CD14-positive monocyte (primary cell): ENCODE results near the gene MAN1C1. TPM values are rescaled to one million over a fixed set of nuclear protein-coding genes. Genes with fewer than 3 reads are reported as not detected.
A peak's percentile ranks its signal among the peaks of the same experiment; 100 is the strongest.

Experiments
- DNase-seq, 3 donors: peaks; one replicate each; pipeline ENCODE4 v3.0.0-alpha.2; 2011 to 2022
- H2AFZ ChIP-seq: 2 replicates; pipeline ENCODE4 v1.6.0; 2012; ENCODE audit warnings: mild to moderate bottlenecking, low read depth, low read length, inconsistent platforms; ENCODE audit not compliant: insufficient read depth, poor library complexity, severe bottlenecking
- H3K27ac ChIP-seq, 2 donors: 1 replicate in 1 of 2; 2 replicates in 1 of 2; pipeline ENCODE4 v1.5.1; 2012 to 2013; ENCODE audit warnings: low read length in 2 of 2, control low read depth in 1 of 2, inconsistent platforms in 1 of 2, low read depth in 1 of 2, mild to moderate bottlenecking in 1 of 2
- H3K27me3 ChIP-seq, 2 donors: one replicate each; pipeline versions ENCODE4 v1.6.0 to v1.6.1; 2011 to 2013; ENCODE audit warnings: low read length in 2 of 2; ENCODE audit not compliant: control insufficient read depth in 2 of 2, insufficient read depth in 2 of 2
- H3K36me3 ChIP-seq, 2 donors: replicated peaks in 1 of 2; 1 replicate in 1 of 2; 2 replicates in 1 of 2; pipeline versions ENCODE4 v1.5.1 to v1.6.1; 2012 to 2013; ENCODE audit warnings: low read length in 2 of 2, control low read depth in 1 of 2, inconsistent platforms in 1 of 2, mild to moderate bottlenecking in 1 of 2; ENCODE audit not compliant: insufficient read depth in 2 of 2, control insufficient read depth in 1 of 2
- H3K4me1 ChIP-seq, 2 donors: 1 replicate in 1 of 2; 2 replicates in 1 of 2; pipeline versions ENCODE4 v1.5.1 to v1.6.1; 2012 to 2013; ENCODE audit warnings: low read length in 2 of 2, control low read depth in 1 of 2, inconsistent platforms in 1 of 2, mild to moderate bottlenecking in 1 of 2, moderate library complexity in 1 of 2; ENCODE audit not compliant: insufficient read depth in 2 of 2, control insufficient read depth in 1 of 2
- H3K4me2 ChIP-seq: replicated peaks from 2 replicates; pipeline ENCODE3; 2012; ENCODE audit warnings: low read length, moderate library complexity, mild to moderate bottlenecking; ENCODE audit not compliant: poor library complexity, severe bottlenecking; ENCODE audit errors: extremely low read depth
- H3K4me3 ChIP-seq, 3 experiments: fragments of 200-600 bp in 1 of 3; sonication (generic) in 1 of 3; replicated peaks in 1 of 3; 1 replicate in 2 of 3; 2 replicates in 1 of 3; pipeline ENCODE4 v1.5.1; 2011 to 2013; ENCODE audit warnings: low read length in 3 of 3, mild to moderate bottlenecking in 3 of 3, control low read depth in 2 of 3, low read depth in 2 of 3, inconsistent platforms in 1 of 3, moderate library complexity in 1 of 3
- H3K79me2 ChIP-seq: 2 replicates; pipeline ENCODE4 v1.6.0; 2012; ENCODE audit warnings: mild to moderate bottlenecking, control low read depth, inconsistent platforms, low read length, moderate library complexity; ENCODE audit not compliant: insufficient read depth
- H3K9ac ChIP-seq: 2 replicates; pipeline ENCODE4 v1.6.0; 2017; ENCODE audit warnings: low read length, mild to moderate bottlenecking; ENCODE audit not compliant: insufficient read depth, poor library complexity, severe bottlenecking
- H3K9me3 ChIP-seq, 2 donors: replicated peaks in 1 of 2; 1 replicate in 1 of 2; 2 replicates in 1 of 2; pipeline versions ENCODE4 v1.5.1 to v1.6.1; 2012 to 2013; ENCODE audit warnings: low read length in 2 of 2, control low read depth in 1 of 2; ENCODE audit not compliant: control insufficient read depth in 1 of 2, insufficient read depth in 1 of 2
- H4K20me1 ChIP-seq: 2 replicates; pipeline ENCODE4 v1.6.0; 2012; ENCODE audit warnings: mild to moderate bottlenecking, low read length, control low read depth, moderate library complexity; ENCODE audit not compliant: insufficient read depth
- H3K27ac Mint-ChIP-seq, 7 donors: one replicate each; pipeline ENCODE4 v1.8.0; 2020; ENCODE audit warnings: mild to moderate bottlenecking in 7 of 7, mixed read lengths in 7 of 7, moderate library complexity in 6 of 7, inconsistent platforms in 2 of 7
- H3K27me3 Mint-ChIP-seq, 3 donors: one replicate each; pipeline ENCODE4 v1.8.0; 2021 to 2022; ENCODE audit warnings: low read depth in 3 of 3, mild to moderate bottlenecking in 3 of 3, mixed read lengths in 3 of 3, moderate library complexity in 3 of 3, inconsistent platforms in 1 of 3
- H3K36me3 Mint-ChIP-seq, 2 donors: one replicate each; pipeline ENCODE4 v1.8.0; 2020; ENCODE audit warnings: mixed read lengths in 2 of 2, inconsistent platforms in 1 of 2, mild to moderate bottlenecking in 1 of 2
- H3K4me1 Mint-ChIP-seq: one replicate; pipeline ENCODE4 v1.8.0; 2020; ENCODE audit warnings: mild to moderate bottlenecking, mixed read lengths
- H3K4me3 Mint-ChIP-seq, 2 donors: one replicate each; pipeline ENCODE4 v1.8.0; 2020; ENCODE audit warnings: mild to moderate bottlenecking in 2 of 2, mixed read lengths in 2 of 2, moderate library complexity in 1 of 2
- H3K9me3 Mint-ChIP-seq, 7 donors: one replicate each; pipeline ENCODE4 v1.8.0; 2020 to 2022; ENCODE audit warnings: mixed read lengths in 7 of 7, mild to moderate bottlenecking in 6 of 7, moderate library complexity in 6 of 7, inconsistent platforms in 2 of 7
- WGBS: methylation state at CpG from one replicate; pipeline ENCODE4 v1.1.5; 2013; ENCODE audit warnings: missing lambda C conversion rate; ENCODE audit not compliant: insufficient coverage; 5-methylcytosine and 5-hydroxymethylcytosine counted together
- intact Hi-C, 2 donors: fragments of 100-400 bp; cut with micrococcal nuclease; formaldehyde crosslinking; loops; one replicate each; pipeline versions ENCODE4 v1.15.0 to v1.15.1; 2023
- polyA minus RNA-seq: library from RNA; depleted of rRNA, polyadenylated mRNA; stranded (reverse); fragments of >200 nt; gene quantifications from 2 replicates; pipeline ENCODE4 v1.2.3, GENCODE V29; 2012
- polyA plus RNA-seq, 3 donors: library from polyadenylated mRNA; depleted of rRNA in 1 of 3; unstranded in 2 of 3; stranded (reverse) in 1 of 3; fragments of 300-500 nt in 2 of 3; fragments of >200 nt in 1 of 3; fragmentation: Illumina TruSeq in 2 of 3; gene quantifications; 1 replicate in 2 of 3; 2 replicates in 1 of 3; pipeline ENCODE4 v1.2.3, GENCODE V29; 2012 to 2021
- total RNA-seq, 12 experiments: library from RNA in 1 of 12; stranded (reverse) in 1 of 12; fragments of 120-200 nt in 1 of 12; gene quantifications; one replicate each; pipeline ENCODE4 v1.2.4 and lab custom pipeline; 2013 to 2026; ENCODE audit warnings: mixed read lengths in 6 of 12, inconsistent platforms in 1 of 12
- TF ChIP-seq, protein P1 (sequence below): fragments of 200-600 bp; IDR thresholded peaks from one replicate; pipeline ENCODE4 v1.8.0; 2022; ENCODE audit warnings: antibody characterized with exemption, mild to moderate bottlenecking

The MAN1C1 gene
- 6.4 TPM for total RNA-seq (2013)
- polyA plus RNA-seq (1 to 10 TPM; 1.2 to 7.2 (median 1.7) TPM), polyA minus RNA-seq (5.3 and 8.4 TPM in 2 replicates), total RNA-seq (lab: John Stamatoyannopoulos, UW) (2.5 to 12.6 (median 9.3) reads per million in 11 experiments)

DNA sequence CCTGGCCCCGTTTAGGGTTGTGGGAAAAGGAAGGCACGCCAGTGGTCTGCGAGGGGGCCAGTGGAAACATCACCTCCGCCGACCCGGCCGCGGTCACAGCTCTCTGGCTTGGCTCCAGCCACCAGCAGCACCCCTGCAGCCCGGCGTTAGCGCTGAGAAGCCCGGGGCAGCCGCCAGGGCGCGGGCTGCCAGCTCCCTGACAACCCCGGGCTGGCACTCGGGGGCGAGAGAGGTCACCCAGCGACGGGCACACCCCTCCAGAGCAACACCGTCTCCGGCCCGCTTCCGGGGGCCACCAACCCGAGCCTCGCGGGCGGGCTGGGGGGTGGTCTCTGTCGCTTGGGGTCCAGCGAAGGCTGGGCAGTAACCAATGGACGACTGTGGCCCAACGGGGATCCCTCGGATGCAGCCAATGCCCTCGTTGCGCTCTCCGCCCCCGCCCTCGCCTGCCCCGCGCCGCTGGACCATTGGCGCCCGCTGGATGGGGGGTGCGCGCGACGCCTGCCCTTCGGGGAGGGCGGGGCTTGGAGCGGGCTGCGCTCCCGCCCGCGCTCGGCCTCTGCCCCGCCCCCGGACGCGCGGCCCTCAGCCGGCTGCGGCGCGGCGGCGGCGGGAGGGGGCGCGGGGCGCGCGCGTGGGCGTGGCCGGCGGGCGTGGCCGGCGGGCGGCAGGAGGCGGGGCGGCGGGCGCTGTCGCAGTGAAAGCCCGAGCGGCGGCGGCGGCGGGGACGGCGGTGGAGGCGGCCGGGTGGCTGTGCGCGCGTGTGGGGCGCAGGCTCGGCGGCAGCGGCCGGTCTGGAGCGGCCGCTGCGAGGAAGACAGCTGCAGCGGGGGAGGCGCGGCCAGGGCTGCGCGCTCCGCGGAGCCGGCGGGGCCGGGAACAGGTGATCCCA lies at the start of gene MAN1C1:
Gene MAN1C1, plus strand, starts transcription at position 697 of the 892 bp plus-strand sequence. CDS start 1,007 bp downstream, outside the sequence.
- Histone ChIP-seq H3K27ac (peak within 1 kb of the TSS in 1 of 2 donors; percentile 17), H3K4me2 (peak within 1 kb of the TSS; percentile 99), H3K9me3 (no peaks in the 10 kb centered on the region), H3K4me1 (peaks cover 33 to 48% of the 10 kb centered on the region in 2 donors), H3K4me3 (peak within 1 kb of the TSS; percentile 61 to 90 (median 77)), H3K27me3 (peaks cover 7 to 13% of the 10 kb centered on the region in 2 donors), H2AFZ (peak within 1 kb of the TSS; percentile 92), H3K36me3 (no peaks in the 10 kb centered on the region), H4K20me1 (peaks cover 24% of the 10 kb centered on the region), H3K79me2 (peaks cover 4% of the 10 kb centered on the region), H3K9ac (peak within 1 kb of the TSS; percentile 67)
- peaks cover 0 to 12% of the 10 kb centered on the region in 2 donors for H3K36me3 Mint-ChIP-seq
- H3K4me1 Mint-ChIP-seq, result peaks cover 43% of the 10 kb centered on the region
- intact Hi-C loops, result loop anchor here (10.0 kb wide), 2 partner anchors 72 to 188 kb away; partner anchors contain the start of genes SELENON (in 2 of the 2) and LDLRAP1 (in 1 of the 2)
- H3K27me3 Mint-ChIP-seq, result peaks cover 15 to 39% (median 21%) of the 10 kb centered on the region in 3 donors
- H3K9me3 Mint-ChIP-seq, result peaks cover 0 to 1% (median 0%) of the 10 kb centered on the region in 7 donors
- WGBS, result under 1% methylated on average over 111 of the region's 116 CpGs
- DNase-seq, result peak; percentile 84 to 90 (median 87)
- TF ChIP-seq, protein P1, sequence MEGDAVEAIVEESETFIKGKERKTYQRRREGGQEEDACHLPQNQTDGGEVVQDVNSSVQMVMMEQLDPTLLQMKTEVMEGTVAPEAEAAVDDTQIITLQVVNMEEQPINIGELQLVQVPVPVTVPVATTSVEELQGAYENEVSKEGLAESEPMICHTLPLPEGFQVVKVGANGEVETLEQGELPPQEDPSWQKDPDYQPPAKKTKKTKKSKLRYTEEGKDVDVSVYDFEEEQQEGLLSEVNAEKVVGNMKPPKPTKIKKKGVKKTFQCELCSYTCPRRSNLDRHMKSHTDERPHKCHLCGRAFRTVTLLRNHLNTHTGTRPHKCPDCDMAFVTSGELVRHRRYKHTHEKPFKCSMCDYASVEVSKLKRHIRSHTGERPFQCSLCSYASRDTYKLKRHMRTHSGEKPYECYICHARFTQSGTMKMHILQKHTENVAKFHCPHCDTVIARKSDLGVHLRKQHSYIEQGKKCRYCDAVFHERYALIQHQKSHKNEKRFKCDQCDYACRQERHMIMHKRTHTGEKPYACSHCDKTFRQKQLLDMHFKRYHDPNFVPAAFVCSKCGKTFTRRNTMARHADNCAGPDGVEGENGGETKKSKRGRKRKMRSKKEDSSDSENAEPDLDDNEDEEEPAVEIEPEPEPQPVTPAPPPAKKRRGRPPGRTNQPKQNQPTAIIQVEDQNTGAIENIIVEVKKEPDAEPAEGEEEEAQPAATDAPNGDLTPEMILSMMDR, result peak; percentile 33
- peak within 1 kb of the TSS; percentile 82 to 89 for H3K4me3 Mint-ChIP-seq
- H3K27ac Mint-ChIP-seq, result peak within 1 kb of the TSS in 1 of 7 donors; percentile 67

DNA sequence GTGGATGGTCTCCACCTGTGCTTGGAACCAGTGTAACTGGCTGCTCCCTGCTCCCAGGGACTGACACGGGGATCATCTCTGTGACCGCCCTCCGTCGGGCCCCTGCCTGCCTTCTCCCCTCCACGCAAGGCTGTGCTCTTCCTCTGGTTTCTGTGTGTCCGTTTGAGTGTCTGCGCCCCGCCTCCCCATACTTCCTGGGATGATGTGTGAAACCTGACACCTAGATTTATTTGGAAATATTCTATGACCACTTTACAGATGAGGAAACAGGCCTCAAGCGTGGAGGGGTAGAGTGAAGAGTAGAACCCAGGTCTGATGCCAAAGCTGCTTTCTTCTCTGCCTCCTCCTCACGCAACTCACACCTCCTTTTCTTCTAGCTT lies 48.9 kb upstream of the MAN1C1 start:
- peaks cover 6% of the 10 kb centered on the region for H3K4me1 Mint-ChIP-seq
- Histone ChIP-seq H2AFZ (no peak overlapping the region), H3K27me3 (no peaks in the 10 kb centered on the region), H3K4me1 (peaks cover 0 to 1% of the 10 kb centered on the region in 2 donors), H3K4me2 (no peak overlapping the region), H3K9me3 (no peaks in the 10 kb centered on the region), H3K79me2 (no peaks in the 10 kb centered on the region), H3K4me3 (no peak overlapping the region), H4K20me1 (no peaks in the 10 kb centered on the region), H3K27ac (no peak overlapping the region), H3K36me3 (peaks cover 14 to 43% of the 10 kb centered on the region in 2 donors), H3K9ac (no peak overlapping the region)
- H3K4me3 Mint-ChIP-seq, result no peak overlapping the region
- peaks cover 36 to 51% of the 10 kb centered on the region in 2 donors for H3K36me3 Mint-ChIP-seq
- intact Hi-C loops, result no loop called here
- TF ChIP-seq, protein P1, result no peak
- no peak for DNase-seq
- peak overlapping the region in 2 of 7 donors; percentile 12 to 75 for H3K27ac Mint-ChIP-seq
- 81% methylated on average over 5 of the region's 10 CpGs for WGBS
- H3K27me3 Mint-ChIP-seq, result peaks cover 1 to 7% (median 4%) of the 10 kb centered on the region in 3 donors
- no peaks in the 10 kb centered on the region for H3K9me3 Mint-ChIP-seq
